Right cardiac atrium (tissue), 5 donors: ENCODE measurements around the gene DNAH8. TPM values are rescaled to one million over a fixed set of nuclear protein-coding genes. Genes with fewer than 3 reads are reported as not detected.

Experiments
- ATAC-seq, 2 donors: fragments of 200-7000 bp; cut with Tn5 transposase; one replicate each; pipeline versions ENCODE4 v1.8.0 to v1.9.1; 2020; ENCODE audit warnings: moderate library complexity in 2 of 2, mild to moderate bottlenecking in 1 of 2
- DNase-seq, 3 donors: peaks; one replicate each; pipeline ENCODE4 v3.0.0-alpha.2; 2020
- H3K27ac ChIP-seq: one replicate; pipeline ENCODE4 v1.5.1; 2013; ENCODE audit warnings: mild to moderate bottlenecking, low read length, control low read depth, moderate library complexity
- H3K27me3 ChIP-seq: one replicate; pipeline ENCODE4 v1.6.1; 2013; ENCODE audit not compliant: control insufficient read depth, insufficient read depth
- H3K4me1 ChIP-seq: one replicate; pipeline ENCODE4 v1.6.1; 2013; ENCODE audit warnings: low read length; ENCODE audit not compliant: control insufficient read depth, insufficient read depth
- H3K4me3 ChIP-seq: one replicate; pipeline ENCODE4 v1.5.1; 2013; ENCODE audit warnings: low read length, control low read depth
- H3K9me3 ChIP-seq: one replicate; pipeline ENCODE4 v1.6.1; 2013; ENCODE audit warnings: low read length; ENCODE audit not compliant: control insufficient read depth
- WGBS: extraction: QIAGEN DNeasy Blood & Tissue Kit; methylation state at CpG from one replicate; pipeline ENCODE4 v1.1.7; 2013; 5-methylcytosine and 5-hydroxymethylcytosine counted together
- intact Hi-C, 4 donors: fragments of 100-400 bp; cut with DNase I; formaldehyde crosslinking; loops; one replicate each; pipeline versions ENCODE4 v1.11.0 to v1.14.0; 2022 to 2023
- long read RNA-seq, 4 donors: library from polyadenylated mRNA; unstranded; transcript quantifications; one replicate each; pipeline ENCODE4 v2.0.0, GENCODE V29; 2020 to 2021
- polyA plus RNA-seq: library from polyadenylated mRNA; stranded (reverse); fragments of 200-250 nt; gene quantifications from one replicate; pipeline ENCODE4 v1.2.3, GENCODE V29; 2013
- total RNA-seq, 4 donors: library from RNA; stranded (reverse); fragmentation: NEBNext Ultra II Directional; extraction: Animal tissue kit (Norgen Biotek cat#: 25700); gene quantifications; one replicate each; pipeline ENCODE4 v1.2.1, GENCODE V29; 2021
- donor health status: healthy with polysubstance abuse.
- donor health status: DM: no; HTN: yes; CAD: no.
- donor health status: DM: no; HTN: no; CAD: no.
- donor health status: DM: no; HTN: yes; CAD: no; lungs with severe emphysema.
- donor health status: DM: yes; HTN: yes; CAD: no.

DNAH8 gene
- total RNA-seq (not detected), polyA plus RNA-seq (not detected)
- long read RNA-seq, donor 1: 0 reads
- long read RNA-seq, donor 2: 0 reads
- long read RNA-seq, donor 3, partial matches to known transcripts: 0 of 1 reads
- long read RNA-seq, donor 3, other reads (novel, unspliced or antisense): 1 of 1 reads
- long read RNA-seq, donor 4: 0 reads

- WGBS: 5% methylated on average over 44 of the region's 44 CpGs
- DNase-seq (peak in 2 of 3 donors; percentile 48 to 58), ATAC-seq (peak; percentile 36 to 57)
- peak within 1 kb of the TSS; percentile 38 for H3K4me3 ChIP-seq
- intact Hi-C loops: no loop called here
- peaks cover 3% of the 10 kb centered on the region for H3K27me3 ChIP-seq
- no peaks in the 10 kb centered on the region for H3K9me3 ChIP-seq
- no peaks in the 10 kb centered on the region for H3K4me1 ChIP-seq
- H3K27ac ChIP-seq: no peak within 1 kb of the TSS
These were observed at the start of gene DNAH8 for GRCh38 chr6:38715016-38715689. TSS of gene DNAH8 (plus strand) at chr6:38715311. CDS start at chr6:38722810, 7,499 bp downstream.

- DNase-seq: no peak
- Histone ChIP-seq H3K4me3 (no peak overlapping the region), H3K27me3 (no peaks in the 10 kb centered on the region), H3K27ac (no peak overlapping the region), H3K9me3 (no peaks in the 10 kb centered on the region), H3K4me1 (no peaks in the 10 kb centered on the region)
- WGBS: 9% methylated on average over 2 of the region's 2 CpGs
- intact Hi-C loops: no loop called here
- peak; percentile 63 to 64 for ATAC-seq
These were observed 43.1 kb upstream of the DNAH8 start for GRCh38 chr6:38671885-38672467.

GRCh38 chr6:38673397-38674165 is 41.5 kb upstream of the DNAH8 start:
- Histone ChIP-seq H3K4me3 (no peak overlapping the region), H3K9me3 (no peaks in the 10 kb centered on the region), H3K27me3 (no peaks in the 10 kb centered on the region), H3K27ac (no peak overlapping the region), H3K4me1 (no peaks in the 10 kb centered on the region)
- intact Hi-C loops: no loop called here
- ATAC-seq (peak in 1 of 2 donors; percentile 76), DNase-seq (no peak)
- 37% methylated on average over 9 of the region's 9 CpGs for WGBS

GRCh38 chr6:38676236-38676973 is 38.7 kb upstream of the DNAH8 start:
- 70% methylated on average over 2 of the region's 2 CpGs for WGBS
- intact Hi-C loops: no loop called here

GRCh38 chr6:38676974-38677544 is 38.1 kb upstream of the DNAH8 start:
- no peak for ATAC-seq
- Histone ChIP-seq H3K4me3 (no peak overlapping the region), H3K4me1 (no peaks in the 10 kb centered on the region), H3K9me3 (no peaks in the 10 kb centered on the region), H3K27me3 (no peaks in the 10 kb centered on the region), H3K27ac (no peak overlapping the region)
- no peak for DNase-seq
- WGBS: 58% methylated on average over 1 of the region's 1 CpG
- intact Hi-C loops: no loop called here

More at GRCh38 chr6:38676236-38676973, 38.7 kb upstream of the DNAH8 start:
- Histone ChIP-seq H3K27me3 (no peaks in the 10 kb centered on the region), H3K9me3 (no peaks in the 10 kb centered on the region), H3K4me3 (no peak overlapping the region), H3K4me1 (no peaks in the 10 kb centered on the region), H3K27ac (no peak overlapping the region)
- DNase-seq (no peak), ATAC-seq (peak; percentile 49 to 70)

- no peak for ATAC-seq
These were observed 36.8 kb upstream of the DNAH8 start for GRCh38 chr6:38678178-38678760.

DNA sequence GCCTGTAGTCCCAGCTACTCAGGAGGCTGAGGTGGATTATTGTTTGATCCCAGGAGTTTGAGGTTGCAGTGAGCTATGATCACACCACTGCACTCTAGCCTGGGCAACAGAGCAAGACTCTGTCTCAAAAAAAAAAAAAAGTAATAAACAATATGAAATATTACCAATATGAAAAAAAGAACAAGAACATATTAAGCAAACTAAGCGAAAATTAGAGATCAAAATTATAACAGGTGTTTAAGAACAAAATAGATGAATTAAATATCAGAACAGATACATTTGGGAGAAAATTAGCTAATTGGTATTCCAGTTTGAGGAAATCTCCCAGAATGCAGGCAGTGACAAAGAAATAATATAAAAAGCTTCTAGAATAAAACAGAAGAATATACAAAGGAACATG is 35.4 kb upstream of the DNAH8 start:
- intact Hi-C loops: no loop called here
- Histone ChIP-seq H3K27ac (no peak overlapping the region), H3K4me1 (no peaks in the 10 kb centered on the region), H3K27me3 (no peaks in the 10 kb centered on the region), H3K9me3 (no peaks in the 10 kb centered on the region), H3K4me3 (no peak overlapping the region)
- 98% methylated on average over 1 of the region's 1 CpG for WGBS
- DNase-seq (no peak), ATAC-seq (no peak)

More at GRCh38 chr6:38678178-38678760, 36.8 kb upstream of the DNAH8 start:
- DNase-seq: no peak
- Histone ChIP-seq H3K4me1 (no peaks in the 10 kb centered on the region), H3K4me3 (no peak overlapping the region), H3K27ac (no peak overlapping the region), H3K9me3 (no peaks in the 10 kb centered on the region), H3K27me3 (no peaks in the 10 kb centered on the region)
- intact Hi-C loops: no loop called here
- 82% methylated on average over 7 of the region's 7 CpGs for WGBS

GRCh38 chr6:38681850-38682249 is 33.3 kb upstream of the DNAH8 start:
- no peak for ATAC-seq
- H3K4me3 ChIP-seq: no peak overlapping the region
- 100% methylated on average over 2 of the region's 2 CpGs for WGBS
- peaks cover 3% of the 10 kb centered on the region for H3K4me1 ChIP-seq
- intact Hi-C loops: no loop called here
- no peak overlapping the region for H3K27ac ChIP-seq
- DNase-seq: no peak
- no peaks in the 10 kb centered on the region for H3K27me3 ChIP-seq
- H3K9me3 ChIP-seq: no peaks in the 10 kb centered on the region

DNA sequence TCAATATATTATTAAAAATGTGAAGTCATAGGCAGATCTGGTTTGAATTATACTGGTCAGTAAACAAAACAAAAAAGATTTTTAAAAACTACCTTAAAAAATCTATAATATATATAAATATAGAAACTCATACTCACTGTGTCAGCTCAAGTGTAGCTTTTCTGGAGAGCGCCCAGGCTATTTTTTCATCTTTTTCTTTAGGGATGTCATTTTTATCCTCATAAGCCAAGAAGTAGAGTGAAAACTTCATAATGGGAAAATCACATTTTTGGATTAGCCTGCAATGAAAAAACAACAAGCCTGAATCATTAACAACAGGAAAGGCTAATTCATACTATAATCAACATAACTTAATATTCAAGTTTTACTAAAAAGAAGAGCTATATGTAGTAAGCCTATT is 30.9 kb upstream of the DNAH8 start:
- no peak for ATAC-seq
- intact Hi-C loops: no loop called here
- WGBS: 88% methylated on average over 1 of the region's 1 CpG

DNA sequence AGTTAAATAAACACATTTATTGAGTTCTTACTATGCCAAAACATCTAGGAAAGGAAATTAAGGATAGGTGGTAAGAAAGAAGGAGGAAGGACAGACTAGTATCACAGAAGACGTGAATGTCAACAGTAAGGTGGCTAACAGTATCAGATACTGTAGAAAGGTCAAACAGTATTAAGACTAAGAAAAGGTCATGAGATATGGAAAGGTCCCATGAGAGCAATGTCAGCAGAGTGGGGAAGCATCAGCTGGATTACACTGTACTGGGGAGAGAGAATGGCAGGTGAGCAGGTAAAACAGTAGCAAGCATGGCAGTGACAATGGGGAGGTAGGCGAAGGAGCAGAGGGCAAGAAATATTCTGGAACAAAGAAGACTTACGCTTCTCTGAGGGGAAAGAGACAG is 30.2 kb upstream of the DNAH8 start:
- peaks cover 12% of the 10 kb centered on the region for H3K4me1 ChIP-seq
- intact Hi-C loops: no loop called here
- DNase-seq (no peak), ATAC-seq (no peak)
- no peaks in the 10 kb centered on the region for H3K9me3 ChIP-seq
- 89% methylated on average over 3 of the region's 3 CpGs for WGBS
- H3K27ac ChIP-seq: no peak overlapping the region
- no peaks in the 10 kb centered on the region for H3K27me3 ChIP-seq
- H3K4me3 ChIP-seq: no peak overlapping the region

More for the DNA sequence above, 30.9 kb upstream of the DNAH8 start:
- H3K4me1 ChIP-seq: peaks cover 12% of the 10 kb centered on the region
- no peaks in the 10 kb centered on the region for H3K9me3 ChIP-seq
- DNase-seq: no peak
- no peaks in the 10 kb centered on the region for H3K27me3 ChIP-seq
- no peak overlapping the region for H3K4me3 ChIP-seq
- no peak overlapping the region for H3K27ac ChIP-seq
